HPDE6-E6E7 (cell line): ENCODE measurements around the gene DENND1B.
A peak's percentile ranks its signal among the peaks of the same experiment; 100 is the strongest.
"Not testable (repeated sequence)": the region's sequence is repeated elsewhere in the genome, so short reads cannot be mapped to it uniquely, and the experiment has no call there.

Experiments used
- DNase-seq: peaks from one replicate; pipeline ENCODE4 v3.0.0; 2011; ENCODE audit warnings: missing footprints; ENCODE audit errors: extremely low spot score

DENND1B gene

DNA sequence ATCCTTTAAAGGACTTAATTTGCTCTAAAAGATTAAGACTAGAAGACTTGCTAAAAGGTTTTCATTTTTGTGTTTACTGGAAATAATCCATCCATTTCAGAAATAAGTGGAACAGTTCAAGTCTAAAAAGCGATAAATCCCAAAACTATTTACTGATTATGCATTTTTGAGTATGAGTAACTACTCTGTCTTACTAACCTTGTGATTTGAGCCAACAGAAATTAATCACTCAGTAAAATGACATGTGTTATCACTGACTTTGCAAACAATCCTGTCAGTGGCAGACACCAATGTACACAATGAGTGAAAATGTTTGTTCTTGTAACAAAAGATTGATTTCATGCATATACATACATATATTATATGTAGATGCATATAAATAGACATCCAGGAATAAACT is 218.0 kb downstream of the DENND1B start:
- DNase-seq: peak; percentile 6

- no peak for DNase-seq
Measured at GRCh38 chr1:197553281-197553680, 222.0 kb downstream of the DENND1B start.

DNA sequence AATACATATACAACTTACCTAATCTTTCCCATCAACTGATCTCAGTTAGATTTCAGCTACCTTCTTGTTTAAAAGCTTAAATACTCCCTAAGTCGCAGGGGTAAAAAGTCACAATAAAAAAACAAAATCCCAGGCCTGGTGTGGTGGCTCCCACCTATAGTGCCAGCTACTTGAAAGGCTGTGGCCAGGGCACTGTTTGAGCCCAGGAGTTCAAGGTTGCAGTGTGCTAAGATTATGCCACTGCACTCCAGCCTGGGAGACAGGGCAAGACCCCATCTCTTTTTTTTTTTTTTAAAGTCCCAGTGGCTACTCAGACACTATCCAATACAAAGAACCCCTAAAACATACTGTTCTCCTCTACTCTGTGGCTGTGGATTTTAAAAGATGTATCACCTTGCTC is 228.3 kb downstream of the DENND1B start:
- no peak for DNase-seq

GRCh38 chr1:197544553-197544952 is 230.7 kb downstream of the DENND1B start:
- no peak for DNase-seq

- no peak for DNase-seq
Measured at GRCh38 chr1:197544130-197544529, 231.2 kb downstream of the DENND1B start.

GRCh38 chr1:197541411-197541810 is 233.9 kb downstream of the DENND1B start:
- DNase-seq: no peak

GRCh38 chr1:197526736-197527371 is 248.4 kb downstream of the DENND1B start:
- no peak for DNase-seq

DNA sequence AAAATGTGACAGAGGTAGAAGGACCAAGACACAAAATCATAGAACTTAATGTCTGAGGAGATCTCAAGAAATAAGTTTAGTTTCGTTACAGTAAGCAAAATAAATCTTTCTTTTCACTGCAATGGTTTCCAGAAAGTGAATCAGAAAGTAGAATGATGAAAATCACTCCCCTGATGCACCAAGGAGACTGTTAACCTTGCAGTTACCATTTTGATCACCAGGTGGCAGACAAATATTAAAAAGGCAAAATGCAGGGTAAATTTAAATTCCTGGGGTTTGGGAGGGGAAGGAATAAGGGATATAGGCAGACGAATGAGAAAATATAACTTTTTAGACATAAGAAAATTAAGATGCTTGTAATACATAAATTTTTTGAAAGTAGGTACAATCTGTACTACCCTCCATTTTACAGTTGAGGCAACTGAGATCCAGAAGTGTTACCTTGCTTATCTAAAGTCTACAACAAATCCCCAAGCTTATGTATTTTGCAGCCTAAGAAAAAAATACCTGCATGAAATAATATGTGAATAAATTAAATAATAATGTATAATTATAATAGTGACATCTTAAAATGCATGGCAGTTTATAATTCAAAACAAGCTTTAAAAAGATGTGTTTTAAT is 254.1 kb downstream of the DENND1B start:
- peak; percentile 10 for DNase-seq

GRCh38 chr1:197519741-197520334 is 255.4 kb downstream of the DENND1B start:
- DNase-seq: no peak

GRCh38 chr1:197515421-197515820 is 259.9 kb downstream of the DENND1B start:
- no peak for DNase-seq

DNA sequence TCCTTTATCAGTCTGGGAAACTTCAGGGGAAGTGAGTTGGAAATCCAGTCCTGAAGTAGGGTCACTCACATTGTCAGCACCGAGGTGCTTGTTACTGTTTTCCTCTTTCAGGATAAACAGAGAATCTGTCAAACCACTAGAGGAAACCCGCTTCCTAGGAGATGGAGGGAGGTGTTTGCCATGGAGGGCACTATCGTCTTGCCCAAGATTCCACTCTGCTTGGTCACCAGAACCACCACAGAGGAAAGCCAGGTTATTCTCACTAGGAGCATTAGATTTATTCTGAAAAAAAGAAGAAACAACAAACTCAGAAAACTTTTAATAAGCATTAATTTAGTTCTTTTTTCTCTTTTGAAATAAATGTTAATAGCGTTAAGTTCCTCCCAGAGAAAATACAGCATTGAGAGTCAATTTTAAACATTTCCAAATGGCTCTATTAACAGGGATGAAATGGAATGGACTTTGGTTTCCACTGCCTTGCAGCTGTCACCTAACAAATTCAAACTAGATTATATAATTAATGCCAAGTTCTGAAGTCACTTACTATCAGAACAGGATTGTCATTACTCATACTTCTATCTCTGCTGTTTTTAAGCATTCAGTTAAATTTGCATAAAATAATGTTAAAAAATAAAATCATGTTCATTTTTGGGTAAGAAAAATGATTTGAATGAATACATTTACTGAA is 264.4 kb downstream of the DENND1B start:
- DNase-seq: no peak

DNA sequence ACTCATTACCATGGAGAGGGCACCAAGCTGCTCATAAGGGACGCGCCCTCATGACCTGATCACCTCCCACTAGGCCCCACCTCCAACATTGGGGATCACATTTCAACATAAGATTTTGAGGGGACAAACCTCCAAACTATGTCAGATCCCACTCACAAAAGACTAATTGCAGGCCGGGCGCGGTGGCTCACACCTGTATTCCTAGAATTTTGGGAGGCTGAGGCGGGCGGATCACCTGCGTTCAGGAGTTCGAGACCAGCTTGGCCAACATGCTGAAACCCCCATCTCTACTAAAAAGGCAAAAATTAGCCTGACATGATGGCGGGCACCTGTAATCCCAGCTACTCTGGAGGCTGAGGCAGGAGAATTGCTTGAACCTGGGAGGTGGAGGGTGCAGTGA is 278.6 kb downstream of the DENND1B start:
- DNase-seq: no peak

- not testable (repeated sequence) for DNase-seq
Measured at GRCh38 chr1:197491505-197491904, 283.8 kb downstream of the DENND1B start.

DNA sequence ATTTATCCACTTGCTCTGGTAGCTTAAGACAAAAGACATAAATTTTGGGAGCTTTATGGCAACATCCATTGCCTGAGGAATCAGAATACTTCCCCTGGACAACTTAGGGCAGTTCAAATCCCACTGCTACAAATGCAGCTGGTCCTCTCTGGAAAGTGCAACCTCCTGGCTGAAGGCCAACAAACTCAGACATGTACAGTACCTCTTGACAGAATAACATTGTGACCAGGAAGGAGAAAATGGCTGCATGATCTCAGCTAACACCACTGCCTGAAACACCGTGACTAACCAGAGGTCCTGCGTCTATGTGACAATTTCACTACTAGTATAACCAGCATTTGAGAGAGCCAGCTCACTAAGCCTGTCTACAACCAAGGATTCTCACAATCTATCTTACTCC is 288.3 kb downstream of the DENND1B start:
- no peak for DNase-seq

DNA sequence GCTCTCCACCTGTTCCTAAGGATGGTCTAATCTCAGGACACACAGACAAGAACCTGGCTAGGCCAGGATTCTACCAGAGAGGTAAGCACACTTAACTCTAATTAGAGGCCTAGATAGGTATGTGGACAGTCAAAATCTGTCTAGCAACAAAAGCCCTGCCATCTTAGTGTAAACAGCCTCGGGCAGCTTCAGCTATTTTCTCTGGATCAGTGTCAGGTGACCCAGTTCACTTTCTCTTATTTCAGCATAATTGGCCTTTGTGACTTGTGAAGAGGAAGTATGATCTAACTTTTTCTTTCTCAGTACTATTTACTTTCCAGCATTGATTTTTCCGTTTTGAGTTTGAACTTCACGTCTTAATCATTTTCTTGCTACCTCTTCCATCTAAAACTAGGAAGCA is 289.5 kb downstream of the DENND1B start:
- peak; percentile 22 for DNase-seq

- DNase-seq: no peak
Measured at GRCh38 chr1:197481101-197481500, 294.2 kb downstream of the DENND1B start.

DNA sequence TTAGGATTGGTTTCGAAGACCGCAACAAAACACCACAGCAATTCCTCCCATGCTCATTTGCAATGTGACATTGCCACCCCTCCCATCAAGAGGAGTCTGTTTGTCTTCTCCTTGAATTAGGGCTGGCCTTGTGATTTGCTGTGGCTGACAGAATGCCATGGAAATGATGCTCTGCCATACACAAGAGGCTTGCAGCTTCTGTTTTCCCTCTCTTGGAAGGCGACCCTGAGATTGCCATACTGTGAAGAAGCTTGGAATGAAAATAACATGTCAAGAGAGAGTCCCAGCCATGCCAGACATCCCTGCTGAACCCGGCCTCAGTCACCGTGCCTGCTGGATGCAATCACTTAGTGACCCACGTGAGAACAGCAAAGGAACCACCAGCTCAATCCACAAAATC is 294.8 kb downstream of the DENND1B start:
- no peak for DNase-seq

DNA sequence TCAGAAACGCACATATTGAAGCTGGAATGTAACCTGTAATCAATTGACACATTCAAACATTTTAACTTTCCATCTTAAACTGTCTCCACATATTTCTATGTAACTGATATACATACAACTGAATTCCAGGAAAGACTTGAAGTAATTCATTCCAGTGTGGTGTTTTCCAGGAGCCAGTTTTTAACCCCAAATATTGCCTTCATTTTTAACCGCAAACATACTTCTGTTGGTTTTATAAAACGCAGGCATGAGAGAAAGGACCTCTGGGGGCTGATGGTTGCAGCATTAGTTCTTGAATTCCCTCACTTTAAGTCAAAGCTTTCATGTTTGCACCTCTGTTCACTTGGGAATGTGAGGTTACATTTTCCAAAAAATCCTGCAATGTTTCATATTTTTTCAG is 303.1 kb downstream of the DENND1B start:
- DNase-seq: no peak

GRCh38 chr1:197471248-197471985 is 303.9 kb downstream of the DENND1B start:
- no peak for DNase-seq

DNA sequence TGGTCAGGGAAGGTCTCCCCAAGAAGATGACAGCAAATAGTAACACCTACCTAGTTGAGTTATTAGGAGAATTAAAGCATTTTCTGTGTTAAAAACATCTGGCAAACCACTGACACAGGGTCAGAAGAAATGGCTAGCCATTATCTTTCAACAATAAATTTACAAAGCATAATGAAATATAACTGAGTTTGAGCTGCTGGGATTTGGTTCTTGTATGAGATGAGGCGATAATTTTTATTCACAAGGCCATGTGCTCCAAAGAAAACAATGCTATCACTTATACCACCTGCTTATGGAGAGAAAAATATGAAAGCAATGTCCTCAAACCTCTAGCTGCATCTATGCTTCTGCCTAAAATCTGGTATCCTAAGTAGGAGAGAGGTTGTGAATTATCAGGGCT is 304.9 kb downstream of the DENND1B start:
- no peak for DNase-seq

GRCh38 chr1:197469620-197470210 is 305.6 kb downstream of the DENND1B start:
- no peak for DNase-seq
